Caco-2 (cell line): Measurements from ENCODE around the gene DCUN1D2. TPM values are rescaled to one million over a fixed set of nuclear protein-coding genes. Genes with fewer than 3 reads are reported as not detected.

Experiments
- BruUV-seq: library from RNA; stranded (reverse); fragments of 400-500 nt; replicated peaks from 2 replicates; lab custom pipeline; 2021; lab: Mats Ljungman, UMichigan
- CTCF ChIA-PET: fragments of 300-600 bp; sonication (Branson Sonifier 250); formaldehyde crosslinking; loops from one replicate; lab custom pipeline; 2022; ENCODE audit warnings: antibody characterized with exemption; lab: Charles Lee
- POLR2A ChIA-PET: fragments of 300-600 bp; sonication (Branson Sonifier 250); formaldehyde crosslinking; loops from one replicate; lab custom pipeline; 2022; ENCODE audit warnings: antibody characterized with exemption; lab: Charles Lee
- DNase-seq, 2 experiments: peaks; one replicate each; pipeline versions ENCODE4 v3.0.0 to v3.0.0-alpha.2; 2020 to 2022
- H3K27me3 ChIP-seq: replicated peaks from 2 replicates; pipeline ENCODE4 v1.6.0; 2011; ENCODE audit warnings: low read length; ENCODE audit not compliant: control insufficient read depth, insufficient read depth
- H3K36me3 ChIP-seq: 2 replicates; pipeline ENCODE4 v1.5.1; 2011; ENCODE audit warnings: low read length; ENCODE audit not compliant: control insufficient read depth, insufficient read depth
- H3K4me1 ChIP-seq: fragments of 250-450 bp; sonication (Bioruptor Pico); 2 replicates; pipeline ENCODE4 v1.5.1; 2020; ENCODE audit warnings: mild to moderate bottlenecking
- H3K4me3 ChIP-seq: 2 replicates; pipeline ENCODE4 v1.5.1; 2011; ENCODE audit warnings: low read depth, mild to moderate bottlenecking, control low read depth, low read length
- H3K9me3 ChIP-seq: fragments of 250-450 bp; sonication (Bioruptor Pico); 2 replicates; pipeline ENCODE4 v1.5.1; 2020; ENCODE audit warnings: mild to moderate bottlenecking, moderate library complexity
- H3K27ac Mint-ChIP-seq: one replicate; pipeline ENCODE4 v1.8.0; 2022; ENCODE audit warnings: mixed read lengths; ENCODE audit not compliant: unreplicated experiment
- H3K27me3 Mint-ChIP-seq: one replicate; pipeline ENCODE4 v1.8.0; 2022; ENCODE audit warnings: mixed read lengths; ENCODE audit not compliant: insufficient read depth, unreplicated experiment
- H3K36me3 Mint-ChIP-seq: one replicate; pipeline ENCODE4 v1.8.0; 2022; ENCODE audit warnings: mild to moderate bottlenecking, mixed read lengths; ENCODE audit not compliant: insufficient read depth, unreplicated experiment
- H3K4me1 Mint-ChIP-seq: one replicate; pipeline ENCODE4 v1.8.0; 2022; ENCODE audit warnings: low read depth, mixed read lengths; ENCODE audit not compliant: unreplicated experiment
- H3K4me3 Mint-ChIP-seq: one replicate; pipeline ENCODE4 v1.8.0; 2022; ENCODE audit warnings: mild to moderate bottlenecking, moderate library complexity, mixed read lengths; ENCODE audit not compliant: unreplicated experiment
- H3K9me3 Mint-ChIP-seq: one replicate; pipeline ENCODE4 v1.8.0; 2022; ENCODE audit warnings: mixed read lengths; ENCODE audit not compliant: unreplicated experiment
- intact Hi-C: fragments of 100-400 bp; cut with micrococcal nuclease; formaldehyde crosslinking; loops from one replicate; pipeline ENCODE4 v1.10.0; 2022; ENCODE audit not compliant: unreplicated experiment
- total RNA-seq: library from RNA; stranded (reverse); gene quantifications from 2 replicates; pipeline ENCODE4 v1.2.3, GENCODE V29; 2022
- TF ChIP-seq, protein P1 (sequence below), 2 experiments: fragments of 200-600 bp in 1 of 2; IDR thresholded peaks; 1 replicate in 1 of 2; 2 replicates in 1 of 2; pipeline versions ENCODE4 v1.5.1 to v1.8.0; 2011 to 2022; ENCODE audit warnings: antibody characterized with exemption in 1 of 2, control low read depth in 1 of 2, inconsistent platforms in 1 of 2, low read depth in 1 of 2, low read length in 1 of 2, mild to moderate bottlenecking in 1 of 2, moderate library complexity in 1 of 2; ENCODE audit not compliant: insufficient read depth in 1 of 2, severe bottlenecking in 1 of 2, unreplicated experiment in 1 of 2

The DCUN1D2 gene
- total RNA-seq, 1 experiment from 2014 or later = 59.4 TPM

DNA sequence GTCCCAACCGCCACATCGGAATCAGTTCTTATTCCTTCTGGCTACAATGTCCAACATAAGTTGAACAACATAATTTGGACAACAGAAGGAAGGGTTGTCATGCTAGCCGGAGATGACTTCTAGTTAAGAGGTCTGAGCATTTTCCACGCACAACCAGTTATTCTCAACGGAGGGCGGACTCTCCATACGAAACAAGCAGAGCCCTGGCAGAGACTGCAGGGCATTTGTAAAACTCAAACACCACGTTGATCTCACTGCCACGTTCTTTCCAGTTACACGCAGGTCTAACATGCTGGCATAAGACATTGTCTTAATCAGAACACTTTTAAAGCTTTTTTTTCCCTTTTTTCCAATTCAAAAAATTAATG, 38.3 kb upstream of the DCUN1D2 start:
- POLR2A ChIA-PET = no interaction called here
- Mint-ChIP-seq H3K4me3 (no peak overlapping the region), H3K9me3 (no peaks in the 10 kb centered on the region), H3K4me1 (peaks cover 30% of the 10 kb centered on the region), H3K36me3 (peaks cover 63% of the 10 kb centered on the region), H3K27ac (no peak overlapping the region), H3K27me3 (no peaks in the 10 kb centered on the region)
- Histone ChIP-seq H3K4me1 (peaks cover 19% of the 10 kb centered on the region), H3K27me3 (no peaks in the 10 kb centered on the region), H3K4me3 (no peak overlapping the region), H3K9me3 (no peaks in the 10 kb centered on the region), H3K36me3 (peaks cover 4% of the 10 kb centered on the region)
- intact Hi-C loops = no loop called here
- no TSS peak for BruUV-seq
- CTCF ChIA-PET = no interaction called here
- DNase-seq = no peak
- TF ChIP-seq, protein P1, sequence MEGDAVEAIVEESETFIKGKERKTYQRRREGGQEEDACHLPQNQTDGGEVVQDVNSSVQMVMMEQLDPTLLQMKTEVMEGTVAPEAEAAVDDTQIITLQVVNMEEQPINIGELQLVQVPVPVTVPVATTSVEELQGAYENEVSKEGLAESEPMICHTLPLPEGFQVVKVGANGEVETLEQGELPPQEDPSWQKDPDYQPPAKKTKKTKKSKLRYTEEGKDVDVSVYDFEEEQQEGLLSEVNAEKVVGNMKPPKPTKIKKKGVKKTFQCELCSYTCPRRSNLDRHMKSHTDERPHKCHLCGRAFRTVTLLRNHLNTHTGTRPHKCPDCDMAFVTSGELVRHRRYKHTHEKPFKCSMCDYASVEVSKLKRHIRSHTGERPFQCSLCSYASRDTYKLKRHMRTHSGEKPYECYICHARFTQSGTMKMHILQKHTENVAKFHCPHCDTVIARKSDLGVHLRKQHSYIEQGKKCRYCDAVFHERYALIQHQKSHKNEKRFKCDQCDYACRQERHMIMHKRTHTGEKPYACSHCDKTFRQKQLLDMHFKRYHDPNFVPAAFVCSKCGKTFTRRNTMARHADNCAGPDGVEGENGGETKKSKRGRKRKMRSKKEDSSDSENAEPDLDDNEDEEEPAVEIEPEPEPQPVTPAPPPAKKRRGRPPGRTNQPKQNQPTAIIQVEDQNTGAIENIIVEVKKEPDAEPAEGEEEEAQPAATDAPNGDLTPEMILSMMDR (IDR thresholded peaks at IDR 0.05; ENCODE audit: insufficient read depth in 1 of 2, low read depth in 1 of 2, low read length in 1 of 2, severe bottlenecking in 1 of 2, unreplicated experiment in 1 of 2) = no peak

DNA sequence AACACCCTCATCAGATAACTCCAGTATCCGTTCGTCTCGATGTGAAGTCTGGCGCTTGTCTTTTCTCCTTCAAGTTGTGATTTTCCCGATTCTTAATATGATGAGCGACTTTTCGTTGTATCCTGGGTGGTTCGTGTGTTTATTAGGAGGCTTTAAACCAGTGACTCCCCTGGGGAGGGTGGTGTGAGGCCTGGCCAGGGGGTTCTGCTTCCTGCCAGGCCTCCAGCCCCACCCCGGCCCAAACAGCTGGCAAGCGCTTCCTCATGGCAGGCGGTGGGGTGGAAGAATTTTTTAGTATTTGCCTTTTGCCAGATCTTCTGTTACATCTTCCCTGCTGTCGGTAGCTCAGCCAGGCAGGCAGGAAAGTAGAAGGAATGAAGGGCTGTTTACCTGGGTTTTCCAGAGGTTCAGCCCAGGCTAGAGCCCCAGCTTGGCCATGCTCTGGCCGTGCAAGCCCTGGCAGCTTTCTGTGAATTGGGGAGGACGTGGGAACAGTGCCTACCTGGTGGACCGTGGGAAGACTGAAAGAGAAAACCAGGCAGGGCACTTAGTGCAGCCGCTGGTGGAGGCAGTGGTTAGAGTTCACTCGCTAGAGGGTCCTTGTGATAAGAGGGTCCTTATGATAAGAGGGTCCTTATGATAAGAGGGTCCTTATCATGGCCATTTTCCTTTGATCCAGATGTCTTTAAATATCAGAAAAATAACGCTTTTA, 37.7 kb upstream of the DCUN1D2 start:
- Histone ChIP-seq H3K4me1 (peaks cover 19% of the 10 kb centered on the region), H3K9me3 (no peaks in the 10 kb centered on the region), H3K36me3 (peaks cover 4% of the 10 kb centered on the region), H3K4me3 (no peak overlapping the region), H3K27me3 (no peaks in the 10 kb centered on the region)
- Mint-ChIP-seq H3K4me1 (peaks cover 29% of the 10 kb centered on the region), H3K4me3 (no peak overlapping the region), H3K9me3 (no peaks in the 10 kb centered on the region), H3K27me3 (no peaks in the 10 kb centered on the region), H3K27ac (peak overlapping the region; percentile 6), H3K36me3 (peaks cover 69% of the 10 kb centered on the region)
- intact Hi-C loops = no loop called here
- TF ChIP-seq, protein P1 (IDR thresholded peaks at IDR 0.05; ENCODE audit: insufficient read depth in 1 of 2, low read depth in 1 of 2, low read length in 1 of 2, severe bottlenecking in 1 of 2, unreplicated experiment in 1 of 2) = no peak
- ChIA-PET POLR2A (no interaction called here), CTCF (no interaction called here)
- no peak for DNase-seq
- BruUV-seq = no TSS peak

DNA sequence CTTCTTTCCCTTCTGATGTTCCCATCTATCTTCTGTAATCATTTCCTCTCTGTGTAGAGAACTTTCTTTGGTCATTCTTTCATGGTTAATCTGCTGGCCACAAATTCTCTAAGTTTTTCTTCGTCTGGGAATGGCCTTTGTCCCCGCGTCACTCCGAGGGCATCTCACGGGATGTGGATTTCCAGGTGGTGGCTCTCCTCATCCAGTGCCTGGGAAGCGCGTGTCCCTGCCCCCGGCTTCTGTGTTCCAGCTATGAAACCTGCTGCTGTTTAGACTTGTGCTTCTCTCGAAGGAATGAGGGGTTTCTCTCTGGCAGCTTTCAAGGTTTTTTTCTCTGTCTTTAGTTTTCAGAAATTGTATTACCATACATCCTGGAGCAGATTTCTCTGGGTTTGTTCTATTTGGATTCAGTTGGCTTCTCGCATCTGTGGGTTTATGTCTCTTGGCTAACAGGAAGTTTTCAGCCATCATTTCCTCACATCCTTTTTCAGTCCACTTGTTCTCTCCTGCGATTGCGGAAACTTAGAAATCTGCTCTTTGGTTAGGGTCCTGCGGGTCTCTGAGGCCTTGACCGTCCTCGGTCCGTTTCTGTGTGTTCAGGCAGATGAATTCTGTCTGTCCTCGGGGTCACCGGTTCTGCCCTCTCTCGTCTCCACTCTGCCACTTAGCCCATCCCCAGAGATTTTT, 36.9 kb upstream of the DCUN1D2 start:
- POLR2A ChIA-PET = no interaction called here
- peaks cover 17% of the 10 kb centered on the region for H3K4me1 ChIP-seq
- no TSS peak for BruUV-seq
- H3K9me3 ChIP-seq = no peaks in the 10 kb centered on the region
- Mint-ChIP-seq H3K4me3 (no peak overlapping the region), H3K4me1 (peaks cover 23% of the 10 kb centered on the region), H3K36me3 (peaks cover 74% of the 10 kb centered on the region), H3K9me3 (no peaks in the 10 kb centered on the region), H3K27me3 (no peaks in the 10 kb centered on the region), H3K27ac (peak overlapping the region; percentile 6)
- H3K36me3 ChIP-seq = peaks cover 4% of the 10 kb centered on the region
- CTCF ChIA-PET = no interaction called here
- intact Hi-C loops = no loop called here
- DNase-seq = no peak
- no peaks in the 10 kb centered on the region for H3K27me3 ChIP-seq
- TF ChIP-seq, protein P1 (IDR thresholded peaks at IDR 0.05; ENCODE audit: insufficient read depth in 1 of 2, low read depth in 1 of 2, low read length in 1 of 2, severe bottlenecking in 1 of 2, unreplicated experiment in 1 of 2) = no peak
- no peak overlapping the region for H3K4me3 ChIP-seq
